B cell (primary cell): ENCODE data around the gene SCAMP3. TPM values are rescaled to one million over a fixed set of nuclear protein-coding genes. Genes with fewer than 3 reads are reported as not detected.
"Not testable (repeated sequence)": the region's sequence is repeated elsewhere in the genome, so short reads cannot be mapped to it uniquely, and the experiment has no call there.

ENCODE experiments used
- ATAC-seq: fragments of 200-7000 bp; cut with Tn5 transposase; one replicate; pipeline ENCODE4 v1.10.0; 2021; ENCODE audit warnings: low read depth, mild to moderate bottlenecking, moderate number of reproducible peaks, moderate library complexity
- CTCF ChIA-PET: fragments of 350-600 bp; sonication (Branson Sonifier 250); formaldehyde crosslinking; loops from one replicate; lab custom pipeline; 2021; ENCODE audit warnings: antibody characterized with exemption, inconsistent platforms; lab: Charles Lee
- POLR2A ChIA-PET: fragments of 350-600 bp; sonication (Branson Sonifier 250); formaldehyde crosslinking; loops from one replicate; lab custom pipeline; 2021; ENCODE audit warnings: antibody characterized with exemption; lab: Charles Lee
- DNase-seq: peaks from one replicate; pipeline ENCODE4 v3.0.0; 2013
- H2AFZ ChIP-seq: 2 replicates; pipeline ENCODE4 v1.6.1; 2012; ENCODE audit warnings: mild to moderate bottlenecking, low read depth, low read length; ENCODE audit not compliant: insufficient read depth, poor library complexity, severe bottlenecking
- H3K27ac ChIP-seq, 2 donors: 1 replicate in 1 of 2; 2 replicates in 1 of 2; pipeline ENCODE4 v1.5.1; 2012 to 2013; ENCODE audit warnings: low read length in 2 of 2, mild to moderate bottlenecking in 2 of 2, moderate library complexity in 1 of 2
- H3K27me3 ChIP-seq, 4 experiments: fragments of 200-600 bp in 1 of 4; sonication (generic) in 1 of 4; replicated peaks in 1 of 4; 1 replicate in 2 of 4; 2 replicates in 2 of 4; pipeline versions ENCODE4 v1.6.1 to v1.7.0; 2013 to 2016; ENCODE audit warnings: low read length in 3 of 4, mild to moderate bottlenecking in 2 of 4, mixed read lengths in 1 of 4, moderate library complexity in 1 of 4; ENCODE audit not compliant: insufficient read depth in 4 of 4, control insufficient read depth in 3 of 4; ENCODE audit errors: control extremely low read depth in 1 of 4
- H3K36me3 ChIP-seq, 2 experiments: replicated peaks in 1 of 2; 1 replicate in 1 of 2; 2 replicates in 1 of 2; pipeline versions ENCODE4 v1.6.1 to v1.7.1; 2013; ENCODE audit warnings: low read length in 1 of 2; ENCODE audit not compliant: insufficient read depth in 2 of 2, control insufficient read depth in 1 of 2; ENCODE audit errors: control extremely low read depth in 1 of 2, extremely low read depth in 1 of 2
- H3K4me1 ChIP-seq, 2 donors: fragments of 200-600 bp in 1 of 2; sonication (generic) in 1 of 2; 1 replicate in 1 of 2; 2 replicates in 1 of 2; pipeline versions ENCODE4 v1.5.1 to v1.6.1; 2013 to 2017; ENCODE audit warnings: low read length in 2 of 2; ENCODE audit not compliant: control insufficient read depth in 2 of 2, insufficient read depth in 2 of 2
- H3K4me2 ChIP-seq: replicated peaks from 2 replicates; pipeline ENCODE3; 2012; ENCODE audit warnings: mild to moderate bottlenecking, low read depth, low read length; ENCODE audit not compliant: poor library complexity, severe bottlenecking
- H3K4me3 ChIP-seq, 5 experiments: fragments of 200-600 bp in 1 of 5; sonication (generic) in 1 of 5; 1 replicate in 3 of 5; 2 replicates in 2 of 5; pipeline versions ENCODE4 v1.5.1 to v1.7.0; 2011 to 2016; ENCODE audit warnings: low read length in 4 of 5, mild to moderate bottlenecking in 4 of 5, low read depth in 2 of 5, control low read depth in 1 of 5, moderate library complexity in 1 of 5; ENCODE audit not compliant: insufficient read depth in 1 of 5; ENCODE audit errors: control extremely low read depth in 1 of 5, extremely low read depth in 1 of 5
- H3K79me2 ChIP-seq: fragments of 200-600 bp; sonication (generic); one replicate; pipeline ENCODE4 v1.6.0; 2016; ENCODE audit warnings: low read length; ENCODE audit not compliant: control insufficient read depth, insufficient read depth
- H3K9ac ChIP-seq: fragments of 200-600 bp; sonication (generic); 2 replicates; pipeline ENCODE4 v1.6.1; 2017; ENCODE audit warnings: mild to moderate bottlenecking, low read length, moderate library complexity
- H3K9me3 ChIP-seq, 3 donors: one replicate each; pipeline versions ENCODE4 v1.6.1 to v1.7.1; 2013; ENCODE audit warnings: low read length in 2 of 3; ENCODE audit not compliant: control insufficient read depth in 2 of 3, insufficient read depth in 1 of 3; ENCODE audit errors: control extremely low read depth in 1 of 3
- H4K20me1 ChIP-seq: 2 replicates; pipeline ENCODE4 v1.6.0; 2012; ENCODE audit warnings: mild to moderate bottlenecking, low read length; ENCODE audit not compliant: insufficient read depth, control insufficient read depth, poor library complexity, severe bottlenecking
- H3K27ac Mint-ChIP-seq: one replicate; pipeline ENCODE4 v1.8.0; 2021; ENCODE audit warnings: mixed read lengths
- H3K27me3 Mint-ChIP-seq: one replicate; pipeline ENCODE4 v1.8.0; 2021; ENCODE audit warnings: mixed read lengths
- H3K4me1 Mint-ChIP-seq: one replicate; pipeline ENCODE4 v1.8.0; 2021; ENCODE audit warnings: mixed read lengths
- H3K4me3 Mint-ChIP-seq: one replicate; pipeline ENCODE4 v1.8.0; 2021; ENCODE audit warnings: mixed read lengths
- H3K9me3 Mint-ChIP-seq: one replicate; pipeline ENCODE4 v1.8.0; 2022; ENCODE audit warnings: mixed read lengths; ENCODE audit not compliant: insufficient read depth
- EZH2 ChIP-seq: IDR thresholded peaks from 2 replicates; pipeline ENCODE4 v1.6.1; 2012; ENCODE audit warnings: borderline replicate concordance, low read depth, mild to moderate bottlenecking, moderate library complexity, low read length; ENCODE audit not compliant: insufficient read depth, poor library complexity, severe bottlenecking
- WGBS: methylation state at CpG from one replicate; pipeline ENCODE4 v1.1.5; 2013; ENCODE audit warnings: missing lambda C conversion rate; ENCODE audit not compliant: insufficient coverage; 5-methylcytosine and 5-hydroxymethylcytosine counted together
- intact Hi-C: fragments of 100-400 bp; cut with micrococcal nuclease; formaldehyde crosslinking; loops from one replicate; pipeline ENCODE4 v1.10.0; 2022
- polyA plus RNA-seq: library from polyadenylated mRNA; depleted of rRNA; stranded (reverse); fragments of >200 nt; gene quantifications from 2 replicates; pipeline ENCODE4 v1.2.3, GENCODE V29; 2012
- total RNA-seq, 2 donors: library from RNA; stranded (reverse); fragments of 120-200 nt in 1 of 2; gene quantifications; 1 replicate in 1 of 2; 2 replicates in 1 of 2; pipeline versions ENCODE4 v1.2.3 to v1.2.4, GENCODE V29; 2013 to 2022
- TF ChIP-seq, protein P1 (sequence below): fragments of 200-600 bp; IDR thresholded peaks from one replicate; pipeline ENCODE4 v1.8.0; 2022; ENCODE audit warnings: antibody characterized with exemption, mild to moderate bottlenecking

The SCAMP3 gene
- total and polyA plus RNA-seq, 2 donors (not counting 1 experiment from before 2014, with no cell fraction given): 79.8 to 107 TPM

DNA sequence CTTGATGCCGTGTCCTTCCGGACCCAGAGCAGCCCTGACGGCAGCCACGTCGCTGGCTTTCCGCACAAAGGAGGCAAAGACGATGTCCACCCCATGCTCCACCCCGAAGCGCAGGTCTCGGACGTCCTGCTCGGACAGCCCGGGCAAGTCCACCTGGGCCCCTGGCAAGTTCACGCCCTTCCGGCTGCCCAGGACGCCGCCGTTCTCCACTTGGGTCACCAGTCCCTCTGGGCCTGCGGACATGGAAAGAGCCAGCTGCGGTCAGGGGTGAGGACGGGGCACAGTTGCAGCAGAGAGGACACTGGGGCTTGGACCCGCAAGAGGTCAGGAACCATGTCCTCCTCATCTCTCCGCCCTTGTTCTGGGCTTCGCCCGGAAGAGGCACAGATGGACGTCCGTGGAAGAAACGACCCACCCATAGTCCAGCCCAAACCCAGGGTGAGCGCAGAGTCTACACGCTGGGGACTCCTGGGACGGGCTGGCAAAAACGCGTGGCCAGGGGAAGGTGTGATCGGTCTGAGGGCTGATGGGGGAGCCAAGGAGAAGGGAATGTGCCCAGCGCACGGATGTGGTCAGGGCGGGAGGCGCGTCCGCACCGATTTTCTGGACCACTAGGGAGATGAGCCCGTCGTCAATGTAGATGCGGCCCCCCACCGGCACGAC lies 32.5 kb upstream of the SCAMP3 start:
- no peak for ATAC-seq
- peaks cover 10% of the 10 kb centered on the region for H3K4me1 Mint-ChIP-seq
- no peaks in the 10 kb centered on the region for H3K9me3 Mint-ChIP-seq
- no peak for TF ChIP-seq EZH2
- TF ChIP-seq, protein P1, sequence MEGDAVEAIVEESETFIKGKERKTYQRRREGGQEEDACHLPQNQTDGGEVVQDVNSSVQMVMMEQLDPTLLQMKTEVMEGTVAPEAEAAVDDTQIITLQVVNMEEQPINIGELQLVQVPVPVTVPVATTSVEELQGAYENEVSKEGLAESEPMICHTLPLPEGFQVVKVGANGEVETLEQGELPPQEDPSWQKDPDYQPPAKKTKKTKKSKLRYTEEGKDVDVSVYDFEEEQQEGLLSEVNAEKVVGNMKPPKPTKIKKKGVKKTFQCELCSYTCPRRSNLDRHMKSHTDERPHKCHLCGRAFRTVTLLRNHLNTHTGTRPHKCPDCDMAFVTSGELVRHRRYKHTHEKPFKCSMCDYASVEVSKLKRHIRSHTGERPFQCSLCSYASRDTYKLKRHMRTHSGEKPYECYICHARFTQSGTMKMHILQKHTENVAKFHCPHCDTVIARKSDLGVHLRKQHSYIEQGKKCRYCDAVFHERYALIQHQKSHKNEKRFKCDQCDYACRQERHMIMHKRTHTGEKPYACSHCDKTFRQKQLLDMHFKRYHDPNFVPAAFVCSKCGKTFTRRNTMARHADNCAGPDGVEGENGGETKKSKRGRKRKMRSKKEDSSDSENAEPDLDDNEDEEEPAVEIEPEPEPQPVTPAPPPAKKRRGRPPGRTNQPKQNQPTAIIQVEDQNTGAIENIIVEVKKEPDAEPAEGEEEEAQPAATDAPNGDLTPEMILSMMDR: no peak
- Histone ChIP-seq H3K27me3 (peaks cover 0 to 26% (median 15%) of the 10 kb centered on the region in 4 experiments), H3K79me2 (no peaks in the 10 kb centered on the region), H3K4me3 (no peak overlapping the region), H3K9ac (no peak overlapping the region), H3K9me3 (peaks cover 0 to 2% (median 0%) of the 10 kb centered on the region in 3 donors), H3K27ac (no peak overlapping the region), H3K36me3 (no peaks in the 10 kb centered on the region), H3K4me2 (peak overlapping the region; percentile 23), H3K4me1 (peaks cover 7 to 10% of the 10 kb centered on the region in 2 donors), H4K20me1 (no peaks in the 10 kb centered on the region), H2AFZ (no peak overlapping the region)
- no peak for DNase-seq
- POLR2A ChIA-PET: no interaction called here
- CTCF ChIA-PET: no interaction called here
- intact Hi-C loops: no loop called here
- peaks cover 38% of the 10 kb centered on the region for H3K27me3 Mint-ChIP-seq
- no peak overlapping the region for H3K4me3 Mint-ChIP-seq
- no peak overlapping the region for H3K27ac Mint-ChIP-seq
- WGBS: 36% methylated on average over 46 of the region's 46 CpGs

DNA sequence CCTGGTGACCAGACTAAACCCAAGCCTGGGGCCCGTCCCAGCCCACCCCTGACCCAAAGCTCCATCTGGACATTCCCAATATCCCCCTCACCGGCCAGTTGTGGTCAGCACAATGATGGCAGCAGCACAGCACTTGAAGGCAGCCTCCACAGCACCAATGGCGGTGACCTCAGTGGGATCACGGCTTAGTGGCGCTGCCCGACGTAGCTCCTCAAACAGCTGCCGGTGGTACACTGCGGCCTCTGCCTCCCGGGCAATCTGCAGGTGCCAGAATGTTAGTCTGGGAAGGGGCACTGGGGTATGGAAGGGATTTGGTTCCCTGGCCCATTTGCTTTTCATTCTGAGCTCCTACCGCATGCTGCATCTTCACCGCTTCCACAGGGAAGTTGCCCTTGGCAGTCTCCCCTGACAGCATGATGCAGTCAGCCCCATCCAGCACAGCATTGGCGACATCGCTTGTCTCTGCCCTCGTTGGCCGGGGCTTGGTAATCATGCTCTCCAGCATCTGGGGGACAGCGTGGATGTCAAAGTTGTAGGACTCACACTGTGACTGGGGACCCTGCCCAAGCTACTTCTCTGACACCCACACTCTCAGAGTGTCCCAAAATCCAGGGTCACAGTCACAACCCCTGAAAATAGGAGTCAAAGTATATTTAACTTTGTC lies 31.1 kb upstream of the SCAMP3 start:
- ATAC-seq (no peak), DNase-seq (no peak)
- no peak overlapping the region for H3K4me2 ChIP-seq
- no peak overlapping the region for H3K9ac ChIP-seq
- no peak overlapping the region for H3K27ac ChIP-seq
- H3K27me3 ChIP-seq: peaks cover 0 to 26% (median 15%) of the 10 kb centered on the region in 4 experiments
- CTCF ChIA-PET: interaction anchor here (0.9 kb wide), 1 partner anchor 24 kb away, joined by 3 read pairs; no protein-coding TSS in a partner anchor
- H4K20me1 ChIP-seq: no peaks in the 10 kb centered on the region
- Mint-ChIP-seq H3K9me3 (no peaks in the 10 kb centered on the region), H3K27ac (no peak overlapping the region), H3K4me1 (peaks cover 10% of the 10 kb centered on the region), H3K27me3 (peaks cover 38% of the 10 kb centered on the region), H3K4me3 (no peak overlapping the region)
- no peak overlapping the region for H3K4me3 ChIP-seq
- WGBS: 91% methylated on average over 17 of the region's 17 CpGs
- no peaks in the 10 kb centered on the region for H3K36me3 ChIP-seq
- H3K9me3 ChIP-seq: peaks cover 0 to 2% (median 0%) of the 10 kb centered on the region in 3 donors
- intact Hi-C loops: no loop called here
- H2AFZ ChIP-seq: no peak overlapping the region
- TF ChIP-seq, protein P1: no peak
- TF ChIP-seq EZH2: no peak
- H3K79me2 ChIP-seq: no peaks in the 10 kb centered on the region
- peaks cover 7 to 10% of the 10 kb centered on the region in 2 donors for H3K4me1 ChIP-seq
- POLR2A ChIA-PET: no interaction called here

DNA sequence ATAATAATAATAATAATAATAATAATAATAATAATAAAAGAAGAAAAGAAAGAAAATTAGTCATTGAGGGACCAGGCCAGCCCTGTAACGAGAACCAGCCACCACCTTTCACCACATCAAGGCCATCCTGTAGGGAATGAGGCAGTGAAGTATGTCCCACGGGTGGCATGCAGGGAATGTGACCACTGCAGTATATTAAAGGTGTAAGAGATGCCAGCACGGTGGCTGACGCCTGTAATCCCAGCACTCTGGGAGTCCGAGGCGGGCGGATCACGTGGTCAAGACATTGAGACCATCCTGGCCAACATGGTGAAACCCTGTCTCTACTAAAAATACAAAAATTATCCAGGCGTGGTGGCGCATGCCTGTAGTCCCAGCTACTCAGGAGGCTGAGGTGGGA lies 28.8 kb upstream of the SCAMP3 start:
- H3K4me3 Mint-ChIP-seq, H3K4me2 ChIP-seq, H3K27ac Mint-ChIP-seq, CTCF ChIA-PET, ATAC-seq, H3K27ac ChIP-seq, H2AFZ ChIP-seq, H3K9me3 ChIP-seq, H3K4me1 Mint-ChIP-seq, H3K4me3 ChIP-seq, H3K9ac ChIP-seq, H3K36me3 ChIP-seq, H3K79me2 ChIP-seq, H3K9me3 Mint-ChIP-seq, intact Hi-C loops, H4K20me1 ChIP-seq, POLR2A ChIA-PET, H3K4me1 ChIP-seq, DNase-seq: not testable (repeated sequence)
- WGBS: 93% methylated on average over 7 of the region's 10 CpGs
- H3K27me3 ChIP-seq: peaks cover 0 to 20% (median 13%) of the 10 kb centered on the region in 4 experiments
- H3K27me3 Mint-ChIP-seq: peaks cover 21% of the 10 kb centered on the region
